ENCODE results near the gene FGFR2. TPM values are rescaled to one million over a fixed set of nuclear protein-coding genes. Genes with fewer than 3 reads are reported as not detected.

FGFR2 gene
- polyA plus RNA-seq, 1 donor from 2014 or later: 14.8 TPM

GRCh38 chr10:121455377-121455776, 142.9 kb downstream of the FGFR2 start:
- H3K9ac ChIP-seq (ENCODE audit: low read length): no peak overlapping the region
- no peaks in the 10 kb centered on the region for H3K9me2 ChIP-seq (ENCODE audit: insufficient read depth, low read length)
- no peaks in the 10 kb centered on the region for H3K9me3 ChIP-seq (ENCODE audit: low read length)
- no peak overlapping the region for H3K4me2 ChIP-seq (ENCODE audit: low read length)
- TF ChIP-seq REST (IDR thresholded peaks at IDR 0.05; ENCODE audit: borderline replicate concordance) (no peak), CTCF (IDR thresholded peaks at IDR 0.05; ENCODE audit: poor library complexity, severe bottlenecking) (no peak), MXI1 (conservative IDR thresholded peaks at IDR 0.05; ENCODE audit: poor library complexity, severe bottlenecking) (no peak), EZH2 (IDR thresholded peaks at IDR 0.05; ENCODE audit: borderline replicate concordance, insufficient read depth, low read length, poor library complexity, severe bottlenecking) (no peak), POLR2AphosphoS5 (IDR thresholded peaks at IDR 0.05) (no peak), SMC3 (conservative IDR thresholded peaks at IDR 0.05; ENCODE audit: poor library complexity) (no peak), TAF1 (IDR thresholded peaks at IDR 0.05; ENCODE audit: low read depth) (no peak), EP300 (conservative IDR thresholded peaks at IDR 0.05; ENCODE audit: poor library complexity, severe bottlenecking) (no peak), RAD21 (conservative IDR thresholded peaks at IDR 0.05) (no peak)
- H3K79me2 ChIP-seq (replicated peaks; ENCODE audit: insufficient read depth, low read length): no peaks in the 10 kb centered on the region
- no peaks in the 10 kb centered on the region for H3K36me3 ChIP-seq (ENCODE audit: insufficient read depth, low read length)
- no peak overlapping the region for H3K4me3 ChIP-seq (ENCODE audit: low read length)
- no peak overlapping the region for H3K27ac ChIP-seq (ENCODE audit: low read length)
- H2AFZ ChIP-seq (ENCODE audit: low read depth, low read length): no peak overlapping the region
- no peaks in the 10 kb centered on the region for H4K20me1 ChIP-seq (ENCODE audit: insufficient read depth)
- no peaks in the 10 kb centered on the region for H3F3A ChIP-seq (ENCODE audit: insufficient read depth, low read length, poor library complexity, severe bottlenecking)
- H3K27me3 ChIP-seq (ENCODE audit: insufficient read depth, low read depth, low read length): no peaks in the 10 kb centered on the region

- H3K27me3 ChIP-seq (ENCODE audit: insufficient read depth, low read depth, low read length): no peaks in the 10 kb centered on the region
- H3K9me2 ChIP-seq (ENCODE audit: insufficient read depth, low read length): no peaks in the 10 kb centered on the region
- H2AFZ ChIP-seq (ENCODE audit: low read depth, low read length): no peak overlapping the region
- H3K36me3 ChIP-seq (ENCODE audit: insufficient read depth, low read length): no peaks in the 10 kb centered on the region
- no peak overlapping the region for H3K4me3 ChIP-seq (ENCODE audit: low read length)
- no peak overlapping the region for H3K27ac ChIP-seq (ENCODE audit: low read length)
- no peak overlapping the region for H3K4me2 ChIP-seq (ENCODE audit: low read length)
- H3F3A ChIP-seq (ENCODE audit: insufficient read depth, low read length, poor library complexity, severe bottlenecking): no peaks in the 10 kb centered on the region
- no peaks in the 10 kb centered on the region for H4K20me1 ChIP-seq (ENCODE audit: insufficient read depth)
- no peaks in the 10 kb centered on the region for H3K9me3 ChIP-seq (ENCODE audit: low read length)
- H3K9ac ChIP-seq (ENCODE audit: low read length): no peak overlapping the region
- no peaks in the 10 kb centered on the region for H3K79me2 ChIP-seq (replicated peaks; ENCODE audit: insufficient read depth, low read length)
- TF ChIP-seq EZH2 (IDR thresholded peaks at IDR 0.05; ENCODE audit: borderline replicate concordance, insufficient read depth, low read length, poor library complexity, severe bottlenecking) (no peak), SMC3 (conservative IDR thresholded peaks at IDR 0.05; ENCODE audit: poor library complexity) (no peak), TAF1 (IDR thresholded peaks at IDR 0.05; ENCODE audit: low read depth) (no peak), EP300 (conservative IDR thresholded peaks at IDR 0.05; ENCODE audit: poor library complexity, severe bottlenecking) (no peak), MXI1 (conservative IDR thresholded peaks at IDR 0.05; ENCODE audit: poor library complexity, severe bottlenecking) (no peak)
Observed at GRCh38 chr10:121454781-121455180, 143.5 kb downstream of the FGFR2 start.
